GM21381 (cell line): ENCODE results near the gene MAP1B.

Source experiments
- ATAC-seq: cut with Tn5 transposase; IDR thresholded peaks from one replicate; pipeline ENCODE4 v1.9.1; 2021; ENCODE audit warnings: mild to moderate bottlenecking, moderate library complexity; ENCODE audit not compliant: unreplicated experiment

Gene MAP1B

GRCh38 chr5:72187388-72188075 is 80.3 kb downstream of the MAP1B start:
- ATAC-seq, result no peak

- no peak for ATAC-seq
Measured at GRCh38 chr5:72188166-72188565, 80.9 kb downstream of the MAP1B start.

GRCh38 chr5:72189146-72189545 is 81.9 kb downstream of the MAP1B start:
- ATAC-seq, result no peak

GRCh38 chr5:72191404-72191803 is 84.1 kb downstream of the MAP1B start:
- ATAC-seq, result no peak

- ATAC-seq, result peak; percentile 93
Measured at GRCh38 chr5:72194846-72195245, 87.6 kb downstream of the MAP1B start.

- no peak for ATAC-seq
Measured at GRCh38 chr5:72195581-72195980, 88.3 kb downstream of the MAP1B start.

GRCh38 chr5:72197393-72197792 is 90.1 kb downstream of the MAP1B start:
- no peak for ATAC-seq

GRCh38 chr5:72199681-72200080 is 92.4 kb downstream of the MAP1B start:
- no peak for ATAC-seq

GRCh38 chr5:72202331-72202825 is 95.1 kb downstream of the MAP1B start:
- ATAC-seq, result no peak

- no peak for ATAC-seq
Measured at GRCh38 chr5:72203251-72203845, 96.1 kb downstream of the MAP1B start.

GRCh38 chr5:72204946-72205345 is 97.7 kb downstream of the MAP1B start:
- ATAC-seq, result no peak

- no peak for ATAC-seq
Measured at GRCh38 chr5:72205431-72206009, 98.2 kb downstream of the MAP1B start.

GRCh38 chr5:72206160-72206559 is 98.9 kb downstream of the MAP1B start:
- no peak for ATAC-seq

GRCh38 chr5:72206994-72207393 is 99.7 kb downstream of the MAP1B start:
- ATAC-seq, result no peak

GRCh38 chr5:72208324-72208926 is 101.2 kb downstream of the MAP1B start:
- ATAC-seq, result no peak

- ATAC-seq, result no peak
Measured at GRCh38 chr5:72209147-72210115, 102.2 kb downstream of the MAP1B start.

- no peak for ATAC-seq
Measured at GRCh38 chr5:72210888-72211678, 103.8 kb downstream of the MAP1B start.

GRCh38 chr5:72212171-72212570 is 104.9 kb downstream of the MAP1B start:
- no peak for ATAC-seq

- ATAC-seq, result no peak
Measured at GRCh38 chr5:72213482-72213881, 106.2 kb downstream of the MAP1B start.

- no peak for ATAC-seq
Measured at GRCh38 chr5:72214168-72214567, 106.9 kb downstream of the MAP1B start.
